Right lobe of liver (tissue), 4 donors: Measurements from ENCODE around the gene OVCA2.

Experiments used
- CTCF ChIP-seq, 4 donors: fragments of 200-600 bp in 3 of 4; fragments of 450-650 bp in 1 of 4; IDR thresholded peaks; one replicate each; pipeline versions ENCODE4 v1.5.1 to v1.8.0; 2016 to 2022; ENCODE audit warnings: antibody characterized with exemption in 4 of 4, mild to moderate bottlenecking in 2 of 4
- POLR2A ChIP-seq: fragments of 450-650 bp; IDR thresholded peaks from one replicate; pipeline ENCODE4 v1.6.1; 2017; ENCODE audit warnings: antibody characterized with exemption, mild to moderate bottlenecking
- donor health status: DM: no; HTN: no; CAD: no.
- donor health status: DM: no; HTN: no; CAD: no.
- donor health status: DM: no; HTN: yes; CAD: no.

DNA sequence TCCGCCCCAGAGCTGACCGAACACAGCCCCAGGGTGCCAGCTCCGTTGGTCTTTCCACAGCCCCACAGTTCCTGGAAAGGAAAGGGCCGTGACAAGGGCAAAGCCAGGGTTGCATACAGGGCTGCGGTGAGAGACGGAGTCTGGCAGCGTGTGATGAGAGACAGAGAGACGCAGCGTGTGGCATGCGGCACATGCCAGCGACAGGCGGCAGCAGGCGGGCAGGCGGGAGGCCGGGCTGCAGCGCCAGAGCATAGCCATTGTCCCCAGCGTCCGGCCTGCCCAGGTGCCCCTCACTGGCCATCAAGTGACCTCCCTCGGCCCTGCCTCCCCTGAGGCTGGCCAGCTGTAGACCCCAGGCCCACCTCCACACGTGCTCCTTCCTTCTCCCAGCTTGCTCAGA lies 25.3 kb upstream of the OVCA2 start:
- TF ChIP-seq CTCF (IDR thresholded peaks at IDR 0.05) (no peak), POLR2A (no peak)
